GM10248 (cell line): ENCODE results near the gene PTGS2.
A peak's percentile ranks its signal among the peaks of the same experiment; 100 is the strongest.

Experiments used
- CTCF ChIA-PET: fragments of 300-600 bp; sonication (Branson Sonifier 250); formaldehyde crosslinking; extraction: SDS; loops from one replicate; lab custom pipeline; 2021; ENCODE audit warnings: antibody characterized with exemption; lab: Yijun Ruan, JAX
- POLR2A ChIA-PET: fragments of 350-650 bp; sonication (Branson Sonifier 250); formaldehyde crosslinking; extraction: SDS; loops from one replicate; lab custom pipeline; 2020; ENCODE audit warnings: antibody characterized with exemption; lab: Yijun Ruan, JAX
- DNase-seq: peaks from one replicate; pipeline ENCODE4 v3.0.0; 2012; ENCODE audit errors: extremely low spot score
- CTCF ChIP-seq: IDR thresholded peaks from 2 replicates; pipeline ENCODE4 v1.5.1; 2012; ENCODE audit warnings: mild to moderate bottlenecking, low read depth; ENCODE audit errors: extremely low read depth, missing control alignments, control extremely low read depth

PTGS2 gene

DNA sequence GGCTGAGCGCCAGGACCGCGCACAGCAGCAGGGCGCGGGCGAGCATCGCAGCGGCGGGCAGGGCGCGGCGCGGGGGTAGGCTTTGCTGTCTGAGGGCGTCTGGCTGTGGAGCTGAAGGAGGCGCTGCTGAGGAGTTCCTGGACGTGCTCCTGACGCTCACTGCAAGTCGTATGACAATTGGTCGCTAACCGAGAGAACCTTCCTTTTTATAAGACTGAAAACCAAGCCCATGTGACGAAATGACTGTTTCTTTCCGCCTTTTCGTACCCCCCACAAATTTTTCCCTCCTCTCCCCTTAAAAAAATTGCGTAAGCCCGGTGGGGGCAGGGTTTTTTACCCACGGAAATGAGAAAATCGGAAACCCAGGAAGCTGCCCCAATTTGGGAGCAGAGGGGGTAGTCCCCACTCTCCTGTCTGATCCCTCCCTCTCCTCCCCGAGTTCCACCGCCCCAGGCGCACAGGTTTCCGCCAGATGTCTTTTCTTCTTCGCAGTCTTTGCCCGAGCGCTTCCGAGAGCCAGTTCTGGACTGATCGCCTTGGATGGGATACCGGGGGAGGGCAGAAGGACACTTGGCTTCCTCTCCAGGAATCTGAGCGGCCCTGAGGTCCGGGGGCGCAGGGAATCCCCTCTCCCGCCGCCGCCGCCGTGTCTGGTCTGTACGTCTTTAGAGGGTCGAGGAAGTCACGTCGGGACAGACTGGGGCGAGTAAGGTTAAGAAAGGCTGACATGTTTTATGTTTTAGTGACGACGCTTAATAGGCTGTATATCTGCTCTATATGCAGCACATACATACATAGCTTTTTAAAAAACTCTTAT is at the start of gene PTGS2:
Gene PTGS2, minus strand, starts transcription at position 179 of the 817 bp plus-strand sequence. Its CDS starts 133 bp downstream, at position 46.
- ChIA-PET POLR2A (no interaction called here), CTCF (interaction anchor here (0.9 to 2.4 kb wide), 32 partner anchors 8 to 306 kb away, joined by 3 to 10 read pairs (median 4); partner anchors contain the start of gene TPR)
- peak; percentile 82 for DNase-seq
- TF ChIP-seq CTCF, result peak; percentile 63

GRCh38 chr1:186722711-186723309 is 42.6 kb upstream of the PTGS2 start:
- TF ChIP-seq CTCF, result peak; percentile 56
- POLR2A ChIA-PET, result no interaction called here
- peak; percentile 31 for DNase-seq
- CTCF ChIA-PET, result interaction anchor here (0.7 to 2.2 kb wide), 28 partner anchors 10 to 272 kb away, joined by 3 to 28 read pairs (median 4); no protein-coding TSS in a partner anchor

DNA sequence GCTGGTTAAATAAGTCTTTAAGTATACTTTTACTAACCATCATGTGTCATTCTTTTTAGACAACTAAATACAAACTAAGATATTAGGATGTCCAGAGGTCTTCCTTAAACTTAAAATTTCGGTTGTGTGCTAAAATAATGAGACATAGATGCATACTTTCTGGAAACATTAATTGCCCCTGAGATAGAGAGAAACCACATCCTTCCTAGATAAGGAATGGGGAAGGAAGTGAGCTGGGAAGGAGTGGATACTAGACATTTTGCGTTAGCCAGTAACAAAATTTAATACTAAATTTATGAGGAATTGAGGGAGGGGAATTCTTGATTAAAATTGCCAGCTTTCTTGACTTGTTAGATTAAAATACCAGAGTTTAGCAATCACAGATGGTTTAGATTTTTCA is 37.1 kb upstream of the PTGS2 start:
- ChIA-PET POLR2A (no interaction called here), CTCF (interaction anchor here (1.2 to 1.7 kb wide), 4 partner anchors 10 to 342 kb away, joined by 3 to 7 read pairs (median 4); partner anchors contain the start of genes ODR4 and TPR)
- no peak for DNase-seq
- no peak for TF ChIP-seq CTCF

- no peak for DNase-seq
- CTCF ChIA-PET, result interaction anchor here (0.7 to 1.7 kb wide), 4 partner anchors 11 to 23 kb away, joined by 3 to 4 read pairs (median 3); no protein-coding TSS in a partner anchor
- POLR2A ChIA-PET, result no interaction called here
- TF ChIP-seq CTCF, result no peak
Observed at GRCh38 chr1:186715887-186716809, 35.9 kb upstream of the PTGS2 start.

- no peak for TF ChIP-seq CTCF
- no peak for DNase-seq
- ChIA-PET POLR2A (no interaction called here), CTCF (interaction anchor here (1.3 kb wide), 1 partner anchor 12 kb away, joined by 5 read pairs; no protein-coding TSS in a partner anchor)
Observed at GRCh38 chr1:186710696-186711095, 30.5 kb upstream of the PTGS2 start.

- CTCF ChIA-PET, result no interaction called here
- POLR2A ChIA-PET, result no interaction called here
- no peak for DNase-seq
- TF ChIP-seq CTCF, result no peak
Observed at GRCh38 chr1:186708694-186709097, 28.5 kb upstream of the PTGS2 start.
